ENCODE data around the gene MUC2.

The MUC2 gene

GRCh38 chr11:1036931-1037330 is 37.7 kb upstream of the MUC2 start:
- no peak for DNase-seq

GRCh38 chr11:1037506-1038055 is 37.1 kb upstream of the MUC2 start:
- DNase-seq = no peak

DNA sequence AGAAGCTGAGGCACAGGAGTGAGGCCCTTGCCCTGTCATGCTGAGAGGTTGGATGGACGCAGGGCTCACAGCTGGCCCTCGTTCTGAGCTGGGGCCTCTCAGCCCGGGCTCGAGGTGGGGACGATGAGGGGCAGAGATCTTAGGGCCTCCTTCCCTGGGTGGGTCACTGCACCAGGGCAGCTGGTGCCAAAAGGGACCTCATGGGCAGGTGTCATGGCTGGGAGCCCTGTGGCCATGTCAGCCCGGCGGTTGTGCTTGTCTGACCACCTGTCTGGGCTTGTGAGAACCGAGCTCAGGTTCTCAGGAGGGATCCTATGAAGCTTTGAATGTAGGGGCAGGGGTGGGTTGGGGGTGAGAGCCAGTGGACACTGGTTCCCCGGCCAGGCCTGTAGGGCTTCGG is 36.3 kb upstream of the MUC2 start:
- no peak for DNase-seq

GRCh38 chr11:1038921-1039320 is 35.8 kb upstream of the MUC2 start:
- no peak for DNase-seq

DNA sequence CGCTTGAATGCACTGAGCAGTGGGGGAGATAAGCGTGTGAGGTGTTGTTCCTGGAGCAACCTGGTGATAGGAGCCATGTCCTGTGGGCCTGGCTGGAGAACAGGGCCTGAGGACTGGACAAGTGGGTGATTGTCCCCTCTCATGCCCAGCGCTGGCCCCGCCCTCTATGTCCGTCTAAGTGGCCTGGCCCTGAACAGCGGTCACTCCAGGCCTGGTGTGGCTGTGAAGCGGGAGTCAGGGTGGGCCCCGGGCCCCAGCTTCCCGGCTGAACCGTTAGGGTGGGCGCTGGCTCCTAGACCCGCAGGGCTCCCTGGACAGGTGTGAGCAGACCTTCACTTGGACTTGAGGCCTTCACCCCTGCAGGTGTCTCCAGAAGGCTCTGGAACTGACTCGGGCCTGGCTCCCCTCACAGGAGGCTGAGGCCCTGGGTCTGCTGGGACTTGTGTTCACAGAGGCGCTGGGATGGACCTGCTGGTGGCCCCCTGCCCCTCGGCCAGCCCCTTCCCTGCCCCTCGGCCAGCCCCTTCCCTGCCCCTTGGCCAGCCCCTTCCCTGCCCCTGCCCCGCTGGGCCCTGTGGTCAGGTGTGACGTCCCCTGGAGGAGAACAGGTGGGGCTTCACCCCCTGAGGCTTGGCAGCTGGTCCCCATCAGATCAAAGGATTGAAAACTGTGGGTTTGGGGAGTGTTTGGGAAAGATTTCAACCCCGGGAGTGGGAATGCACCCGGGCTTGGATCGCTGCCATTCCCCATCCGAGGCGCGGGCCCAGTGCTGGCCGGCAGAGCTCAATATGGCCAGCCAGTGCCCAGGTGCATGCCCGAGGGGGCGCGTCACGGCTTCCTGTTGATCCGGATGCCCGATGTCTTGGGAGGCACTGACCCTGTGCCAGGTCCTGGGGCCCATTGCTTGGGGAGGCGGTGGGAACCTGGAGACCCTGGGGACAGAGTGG is 34.9 kb upstream of the MUC2 start:
- DNase-seq = no peak

GRCh38 chr11:1040428-1041148 is 34.1 kb upstream of the MUC2 start:
- no peak for DNase-seq

DNA sequence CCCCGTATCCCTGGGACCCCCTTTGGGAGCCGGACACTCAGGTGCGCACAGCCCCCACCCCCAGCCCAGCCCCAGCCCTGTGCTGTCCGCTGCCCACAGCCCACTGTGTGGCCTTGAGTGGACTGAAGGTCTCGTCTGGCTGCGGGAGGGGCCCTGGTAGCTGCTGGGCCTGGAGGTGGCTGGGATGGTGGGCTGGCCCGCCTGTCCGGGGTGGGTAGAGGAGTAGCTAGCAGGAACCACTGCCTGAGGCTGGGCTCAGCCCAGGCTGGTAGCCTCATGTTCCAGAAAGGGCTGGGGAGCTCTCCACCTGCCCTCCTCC is 33.6 kb upstream of the MUC2 start:
- DNase-seq = no peak

- peak; percentile 8 for DNase-seq
These were observed 33.2 kb upstream of the MUC2 start for GRCh38 chr11:1041471-1041870.

DNA sequence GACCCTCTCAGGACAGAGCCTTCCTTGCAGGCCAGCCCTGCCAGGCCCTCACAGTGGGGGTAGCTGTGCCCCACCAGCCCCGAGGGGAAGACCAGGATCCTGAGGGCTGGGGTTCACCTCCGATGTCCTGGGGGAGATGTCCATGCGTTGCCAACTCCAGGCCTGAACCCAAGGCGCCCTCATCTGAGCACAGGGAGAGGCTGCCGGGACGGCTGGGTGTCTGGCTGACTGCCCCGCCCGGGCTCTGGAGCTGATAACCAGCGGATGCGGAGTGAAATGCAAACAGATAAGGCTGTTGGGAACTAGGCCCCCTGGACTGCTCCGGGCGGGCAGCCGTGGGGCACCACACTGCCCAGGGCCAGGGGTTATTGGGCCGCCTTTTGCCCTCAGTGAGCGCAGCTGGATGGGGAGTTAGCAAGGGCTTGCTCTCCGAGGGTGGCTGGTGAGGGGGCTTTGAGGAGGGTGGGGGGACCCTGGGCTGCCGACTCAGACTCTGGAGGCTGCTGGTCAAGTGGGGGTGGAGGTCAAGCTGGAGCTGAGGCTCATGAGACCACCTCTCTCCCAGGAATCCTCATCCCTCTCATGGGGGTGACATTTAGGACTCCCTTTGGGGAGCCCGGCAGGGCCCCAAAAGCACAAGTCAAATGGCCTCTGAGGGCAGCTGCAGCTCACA is 32.6 kb upstream of the MUC2 start:
- DNase-seq = peak; percentile 30

GRCh38 chr11:1042626-1043562 is 31.8 kb upstream of the MUC2 start:
- DNase-seq = peak; percentile 15

GRCh38 chr11:1043563-1044096 is 31.0 kb upstream of the MUC2 start:
- no peak for DNase-seq

DNA sequence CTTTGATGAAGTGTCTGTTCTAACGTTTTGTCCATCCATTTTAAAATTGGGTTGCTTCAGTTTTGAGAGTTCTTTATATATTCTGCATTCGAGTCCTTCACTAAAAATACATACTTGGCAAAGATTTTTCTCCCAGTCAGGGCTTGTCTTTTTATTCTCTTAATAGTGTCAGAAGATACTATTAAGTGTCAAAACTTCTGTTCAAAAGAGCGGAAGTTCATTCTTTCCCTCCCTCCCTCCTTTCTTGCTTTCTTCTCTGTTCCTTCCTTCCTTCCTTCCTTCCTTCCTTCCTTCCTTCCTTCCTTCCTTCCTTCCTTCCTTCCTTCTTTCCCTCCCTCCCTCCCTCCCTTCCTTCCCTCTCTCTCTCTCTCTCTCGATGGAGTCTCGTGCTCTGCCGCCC is 30.5 kb upstream of the MUC2 start:
- DNase-seq = no peak

- DNase-seq = no peak
These were observed 27.0 kb upstream of the MUC2 start for GRCh38 chr11:1047595-1048156.

DNA sequence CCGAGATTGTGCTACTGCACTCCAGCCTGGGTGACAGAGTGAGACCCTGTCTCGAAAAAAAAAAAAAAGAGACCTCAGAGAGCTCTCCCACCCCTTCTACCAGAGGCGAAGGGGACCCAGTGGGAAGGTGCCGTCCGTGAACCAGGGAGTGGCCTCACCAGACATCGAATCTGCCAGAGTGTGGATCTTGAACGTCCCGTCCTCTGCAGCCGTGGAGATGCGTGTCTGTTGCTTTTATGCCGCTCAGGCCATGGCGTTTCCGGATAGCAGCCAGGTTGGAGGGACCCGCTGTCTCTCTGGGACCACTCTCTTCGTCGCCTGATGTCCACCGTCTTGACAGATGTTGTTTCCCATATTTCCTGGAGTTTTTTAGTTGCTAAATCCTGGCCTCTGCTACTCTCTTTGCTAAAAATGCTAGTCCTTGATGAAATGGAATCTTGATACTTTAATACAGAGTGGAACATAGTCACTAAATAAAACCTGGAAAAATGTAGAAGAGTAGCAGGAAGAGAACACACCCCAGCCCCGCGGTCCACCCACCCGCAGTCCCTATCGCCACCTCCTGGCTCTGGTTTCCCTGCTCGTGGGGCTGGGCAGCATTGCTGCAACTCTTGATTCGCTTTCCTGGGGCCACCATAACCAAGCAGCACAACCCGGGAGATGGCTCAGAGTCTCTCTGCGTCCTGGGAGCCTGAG is 26.2 kb upstream of the MUC2 start:
- DNase-seq = peak; percentile 9

DNA sequence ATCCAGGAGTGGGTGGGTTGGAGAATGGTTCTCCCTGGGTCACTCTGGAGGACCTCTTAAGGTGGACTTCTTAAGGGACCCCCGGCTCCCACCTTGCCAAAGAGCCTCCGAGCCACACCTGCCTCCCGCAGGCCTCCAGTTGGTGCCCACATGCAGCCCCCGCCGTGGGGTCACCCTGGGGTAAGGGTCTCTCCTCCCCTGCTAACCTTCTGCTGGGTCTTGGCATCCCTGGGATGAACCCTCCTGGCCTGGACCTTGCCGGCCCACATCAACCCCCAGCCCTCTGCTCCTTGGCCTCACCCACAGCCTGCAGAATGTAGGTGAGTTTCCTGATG is 25.6 kb upstream of the MUC2 start:
- DNase-seq = no peak

DNA sequence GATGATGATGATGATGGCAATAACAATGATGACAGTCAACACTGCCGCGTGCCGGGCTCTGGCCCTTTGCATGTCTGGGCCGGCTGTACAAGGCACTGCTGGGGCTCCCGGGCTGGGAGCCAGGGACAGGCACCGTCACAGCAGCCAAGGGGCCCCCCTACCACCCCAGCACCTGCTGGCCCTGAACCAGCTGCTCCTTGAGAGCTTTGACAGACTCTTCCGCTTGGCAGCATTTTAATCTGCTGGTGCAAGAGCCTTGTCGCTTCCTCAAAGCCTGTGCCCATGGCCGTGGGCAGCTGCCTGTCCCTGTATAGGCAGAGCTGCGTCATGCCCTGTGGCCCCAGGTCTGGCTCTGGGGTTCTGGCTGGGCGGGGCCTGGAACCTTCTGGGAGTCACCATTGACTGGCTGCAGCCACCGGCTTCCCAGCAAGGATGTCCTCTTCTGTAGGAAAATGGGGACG is 25.2 kb upstream of the MUC2 start:
- peak; percentile 34 for DNase-seq

DNA sequence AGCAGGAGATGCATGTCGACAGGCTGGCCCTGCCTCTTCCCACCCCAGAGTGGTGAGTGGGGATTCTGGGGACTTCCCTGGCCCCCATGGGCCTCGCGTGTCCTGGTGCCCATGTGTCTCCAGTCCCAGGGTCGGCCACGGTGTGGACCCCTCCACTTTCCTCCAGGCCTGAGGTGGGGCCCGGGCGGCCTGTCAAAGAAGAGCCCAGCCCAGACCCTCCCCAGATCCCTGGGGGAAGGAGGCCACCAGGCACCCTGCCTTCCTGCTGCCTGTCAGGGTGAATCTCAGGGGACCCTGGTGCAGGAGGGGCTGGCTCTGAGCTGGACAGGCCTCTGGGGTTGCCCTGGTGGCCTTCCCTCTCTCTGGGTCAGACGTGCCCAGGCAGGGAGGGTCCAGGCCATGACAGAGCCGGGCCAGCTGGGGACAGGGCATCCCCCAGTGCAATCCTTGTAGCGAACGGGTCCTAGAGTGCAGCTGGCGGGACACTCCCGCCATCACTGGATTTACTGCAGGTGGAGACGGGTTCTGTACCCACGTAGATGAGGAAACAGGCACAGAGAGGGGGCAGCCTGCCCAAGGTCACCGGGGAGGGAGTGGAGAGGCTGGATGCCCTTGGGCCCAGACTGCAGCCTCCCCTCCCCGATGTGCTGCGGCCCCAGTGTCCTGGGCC is 24.6 kb upstream of the MUC2 start:
- peak; percentile 17 for DNase-seq

DNA sequence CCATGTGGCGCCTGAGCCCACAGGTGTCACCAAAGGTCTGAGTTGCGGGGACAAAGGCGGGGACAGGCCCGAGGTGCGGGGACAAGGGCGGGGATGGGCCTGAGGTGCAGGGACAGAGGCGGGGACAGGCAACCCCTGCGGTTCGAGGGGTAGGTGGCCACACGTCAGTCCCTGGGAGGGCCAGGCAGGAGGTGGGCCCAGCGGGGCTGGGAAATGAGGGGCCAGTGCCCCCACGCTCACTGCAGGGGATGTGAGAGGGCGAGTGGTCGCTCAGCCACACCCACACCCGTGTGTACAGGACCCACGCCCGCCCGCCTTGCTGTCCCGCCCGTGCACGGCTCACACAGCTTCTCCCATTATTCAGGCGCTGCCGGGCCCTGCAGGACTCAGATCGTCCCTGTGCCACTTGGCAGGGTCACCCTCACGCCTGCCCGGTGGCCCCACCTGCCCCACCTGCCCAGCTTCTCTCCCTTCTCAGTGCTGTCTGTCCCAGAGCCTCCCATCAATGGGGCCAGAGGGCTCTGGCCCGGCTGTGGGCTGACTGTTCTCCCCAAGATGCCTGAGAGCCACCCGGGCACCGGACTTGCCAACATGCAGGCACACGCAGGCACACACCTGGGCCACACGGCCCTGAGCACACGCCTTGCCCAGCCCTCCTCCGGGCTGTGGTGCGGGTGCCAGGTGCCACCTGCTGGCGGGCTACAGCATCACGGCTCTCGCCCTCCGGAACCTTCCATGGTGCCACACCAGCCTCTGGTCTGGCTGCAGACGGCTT is 23.9 kb upstream of the MUC2 start:
- DNase-seq = peak; percentile 78

- peak; percentile 16 for DNase-seq
These were observed 23.1 kb upstream of the MUC2 start for GRCh38 chr11:1051356-1052132.

Data from femur (tissue), 1 donor.